Putamen (tissue), 1 donor: Measurements from ENCODE around the gene SPTLC3.

Experiments used
- DNase-seq: peaks from one replicate; pipeline ENCODE4 v3.0.0-alpha.2; 2016; ENCODE audit warnings: low spot score

Gene SPTLC3

GRCh38 chr20:13031751-13032150, 23.0 kb downstream of the SPTLC3 start:
- no peak for DNase-seq

GRCh38 chr20:13034115-13034514, 25.3 kb downstream of the SPTLC3 start:
- no peak for DNase-seq

- no peak for DNase-seq
Observed at GRCh38 chr20:13034936-13035335, 26.2 kb downstream of the SPTLC3 start.

GRCh38 chr20:13035399-13036152, 26.8 kb downstream of the SPTLC3 start:
- no peak for DNase-seq

- no peak for DNase-seq
Observed at GRCh38 chr20:13037727-13038126, 29.0 kb downstream of the SPTLC3 start.

GRCh38 chr20:13041574-13042457, 33.0 kb downstream of the SPTLC3 start:
- no peak for DNase-seq

GRCh38 chr20:13042458-13042794, 33.7 kb downstream of the SPTLC3 start:
- no peak for DNase-seq

- no peak for DNase-seq
Observed at GRCh38 chr20:13046409-13046808, 37.6 kb downstream of the SPTLC3 start.

GRCh38 chr20:13054011-13054410, 45.2 kb downstream of the SPTLC3 start:
- no peak for DNase-seq

- no peak for DNase-seq
Observed at GRCh38 chr20:13058666-13059389, 50.1 kb downstream of the SPTLC3 start.

- no peak for DNase-seq
Observed at GRCh38 chr20:13059398-13060136, 50.8 kb downstream of the SPTLC3 start.

- DNase-seq = no peak
Observed at GRCh38 chr20:13060327-13060726, 51.6 kb downstream of the SPTLC3 start.

- no peak for DNase-seq
Observed at GRCh38 chr20:13061381-13061780, 52.6 kb downstream of the SPTLC3 start.

- DNase-seq = no peak
Observed at GRCh38 chr20:13062789-13063188, 54.0 kb downstream of the SPTLC3 start.

GRCh38 chr20:13068336-13068735, 59.6 kb downstream of the SPTLC3 start:
- DNase-seq = no peak

- no peak for DNase-seq
Observed at GRCh38 chr20:13081877-13082276, 73.1 kb downstream of the SPTLC3 start.

GRCh38 chr20:13082378-13082777, 73.6 kb downstream of the SPTLC3 start:
- no peak for DNase-seq

GRCh38 chr20:13085275-13085674, 76.5 kb downstream of the SPTLC3 start:
- no peak for DNase-seq

GRCh38 chr20:13089950-13090469, 81.2 kb downstream of the SPTLC3 start:
- no peak for DNase-seq

- DNase-seq = no peak
Observed at GRCh38 chr20:13092111-13092510, 83.3 kb downstream of the SPTLC3 start.

GRCh38 chr20:13094976-13095375, 86.2 kb downstream of the SPTLC3 start:
- DNase-seq = no peak
